Smooth muscle cell (in vitro differentiated cells): ENCODE measurements around the gene TNK1. TPM values are rescaled to one million over a fixed set of nuclear protein-coding genes. Genes with fewer than 3 reads are reported as not detected.

Experiments
- DNase-seq: peaks from one replicate; lab custom pipeline; 2025; ENCODE audit not compliant: unreplicated experiment; lab: John Stamatoyannopoulos, UW
- H2AFZ ChIP-seq: fragments of 200-600 bp; sonication (generic); 2 replicates; pipeline ENCODE4 v1.6.0; 2016; ENCODE audit warnings: antibody characterized with exemption, low read depth, mild to moderate bottlenecking
- H3F3A ChIP-seq: fragments of 200-600 bp; sonication (generic); 2 replicates; pipeline ENCODE4 v1.6.0; 2017; ENCODE audit warnings: antibody characterized with exemption, low read depth
- H3K27ac ChIP-seq: fragments of 200-600 bp; sonication (generic); 2 replicates; pipeline ENCODE4 v1.5.1; 2016; ENCODE audit warnings: low read depth, mild to moderate bottlenecking
- H3K27me3 ChIP-seq: fragments of 200-600 bp; sonication (generic); 2 replicates; pipeline ENCODE4 v1.6.1; 2016; ENCODE audit warnings: low read depth, mild to moderate bottlenecking
- H3K36me3 ChIP-seq: fragments of 200-600 bp; sonication (generic); 2 replicates; pipeline ENCODE4 v1.5.1; 2016; ENCODE audit warnings: low read depth
- H3K4me1 ChIP-seq: fragments of 200-600 bp; sonication (generic); 2 replicates; pipeline ENCODE4 v1.5.1; 2016; ENCODE audit warnings: low read depth
- H3K4me2 ChIP-seq: fragments of 200-600 bp; sonication (generic); 2 replicates; pipeline ENCODE4 v1.6.0; 2016; ENCODE audit warnings: mild to moderate bottlenecking
- H3K4me3 ChIP-seq: fragments of 200-600 bp; sonication (generic); 2 replicates; pipeline ENCODE4 v1.5.1; 2016; ENCODE audit warnings: mild to moderate bottlenecking
- H3K79me2 ChIP-seq: fragments of 200-600 bp; sonication (generic); 2 replicates; pipeline ENCODE4 v1.6.0; 2016; ENCODE audit warnings: low read depth, mild to moderate bottlenecking
- H3K9ac ChIP-seq: fragments of 200-600 bp; sonication (generic); 2 replicates; pipeline ENCODE4 v1.6.0; 2016; ENCODE audit warnings: low read depth
- H3K9me3 ChIP-seq: fragments of 200-600 bp; sonication (generic); replicated peaks from 2 replicates; pipeline ENCODE4 v1.5.1; 2016; ENCODE audit warnings: low read depth
- H4K20me1 ChIP-seq: fragments of 200-600 bp; sonication (generic); 2 replicates; pipeline ENCODE4 v1.6.0; 2016; ENCODE audit warnings: low read depth
- CTCF ChIP-seq: fragments of 200-600 bp; sonication (generic); IDR thresholded peaks from 2 replicates; pipeline ENCODE4 v1.5.1; 2017; ENCODE audit warnings: borderline replicate concordance, mild to moderate bottlenecking, antibody characterized with exemption; ENCODE audit not compliant: insufficient read depth, poor library complexity, severe bottlenecking
- WGBS: methylation state at CpG from one replicate; pipeline ENCODE4 v1.1.7; 2016; ENCODE audit warnings: low lambda C conversion rate; 5-methylcytosine and 5-hydroxymethylcytosine counted together
- polyA plus RNA-seq: library from polyadenylated mRNA; unstranded; fragments of >200 nt; fragmentation: Nextera tagmentation; extraction: Ambion mirVana; gene quantifications from 2 replicates; pipeline ENCODE4 v1.2.1, GENCODE V29; 2016
- total RNA-seq: library from RNA; depleted of rRNA; stranded (reverse); fragments of >200 nt; gene quantifications from 2 replicates; pipeline ENCODE4 v1.2.3, GENCODE V29; 2014

The TNK1 gene
- total and polyA plus RNA-seq, 2 experiments from 2014 or later: 3.6 to 6.3 TPM

DNA sequence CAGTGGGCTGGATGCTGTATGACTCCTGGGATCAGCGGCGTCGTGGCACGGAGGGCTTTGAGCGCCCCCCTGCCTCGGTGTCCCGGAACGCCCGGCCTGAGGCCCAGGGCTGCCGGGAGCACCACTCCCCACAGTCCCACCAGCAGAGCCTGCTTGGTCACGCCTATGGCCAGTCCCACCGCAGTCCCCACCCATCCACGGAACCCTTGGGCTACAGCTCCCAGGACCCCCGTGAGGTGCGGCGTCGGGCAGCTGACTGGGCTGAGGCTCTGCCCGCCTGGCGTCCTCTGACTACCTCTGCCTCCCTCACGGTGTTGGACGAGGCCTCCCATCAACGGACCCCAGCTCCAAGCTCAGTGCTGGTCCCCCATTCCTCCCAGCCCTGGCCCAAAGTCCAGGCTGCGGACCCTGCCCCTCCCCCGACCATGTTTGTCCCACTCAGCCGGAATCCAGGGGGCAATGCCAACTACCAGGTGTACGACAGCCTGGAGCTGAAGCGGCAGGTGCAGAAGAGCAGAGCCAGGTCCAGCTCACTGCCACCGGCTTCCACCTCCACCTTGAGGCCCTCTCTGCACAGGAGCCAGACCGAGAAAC, 46.1 kb downstream of the TNK1 start:
- Histone ChIP-seq H3K27ac (no peak overlapping the region), H4K20me1 (no peaks in the 10 kb centered on the region), H3F3A (no peaks in the 10 kb centered on the region), H3K4me1 (no peaks in the 10 kb centered on the region), H3K9ac (no peak overlapping the region), H3K27me3 (no peaks in the 10 kb centered on the region), H3K36me3 (no peaks in the 10 kb centered on the region), H3K9me3 (no peaks in the 10 kb centered on the region), H2AFZ (no peak overlapping the region), H3K4me2 (no peak overlapping the region), H3K4me3 (no peak overlapping the region), H3K79me2 (no peaks in the 10 kb centered on the region)
- TF ChIP-seq CTCF: no peak
- DNase-seq: no peak
- WGBS: 94% methylated on average over 28 of the region's 29 CpGs

DNA sequence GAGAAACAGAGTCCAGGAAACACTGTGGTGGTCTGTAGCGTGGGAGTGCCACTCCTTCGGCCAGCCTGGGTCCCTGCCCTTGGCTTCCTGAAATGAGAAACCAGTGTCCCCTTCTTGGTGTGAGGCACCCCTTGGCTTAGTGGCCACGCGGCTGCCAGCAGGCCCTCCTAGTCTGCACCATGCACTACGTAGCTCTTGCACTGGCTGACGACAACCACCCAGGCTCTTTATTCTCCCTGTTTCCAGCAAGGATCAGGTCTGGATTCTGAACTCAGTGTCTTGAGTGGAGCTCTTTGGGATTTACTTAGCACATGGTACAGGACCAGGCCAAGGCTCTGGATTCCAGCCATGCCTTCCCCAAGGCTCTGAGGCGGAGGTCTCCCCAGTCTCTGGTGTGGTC, 46.7 kb downstream of the TNK1 start:
- H3F3A ChIP-seq: no peaks in the 10 kb centered on the region
- H3K27ac ChIP-seq: no peak overlapping the region
- no peaks in the 10 kb centered on the region for H4K20me1 ChIP-seq
- TF ChIP-seq CTCF: no peak
- no peaks in the 10 kb centered on the region for H3K79me2 ChIP-seq
- no peak overlapping the region for H3K4me3 ChIP-seq
- DNase-seq: no peak
- H3K27me3 ChIP-seq: no peaks in the 10 kb centered on the region
- H3K9me3 ChIP-seq: no peaks in the 10 kb centered on the region
- H3K4me2 ChIP-seq: no peak overlapping the region
- H3K9ac ChIP-seq: no peak overlapping the region
- H3K4me1 ChIP-seq: no peaks in the 10 kb centered on the region
- 95% methylated on average over 7 of the region's 7 CpGs for WGBS
- no peaks in the 10 kb centered on the region for H3K36me3 ChIP-seq
- H2AFZ ChIP-seq: no peak overlapping the region

DNA sequence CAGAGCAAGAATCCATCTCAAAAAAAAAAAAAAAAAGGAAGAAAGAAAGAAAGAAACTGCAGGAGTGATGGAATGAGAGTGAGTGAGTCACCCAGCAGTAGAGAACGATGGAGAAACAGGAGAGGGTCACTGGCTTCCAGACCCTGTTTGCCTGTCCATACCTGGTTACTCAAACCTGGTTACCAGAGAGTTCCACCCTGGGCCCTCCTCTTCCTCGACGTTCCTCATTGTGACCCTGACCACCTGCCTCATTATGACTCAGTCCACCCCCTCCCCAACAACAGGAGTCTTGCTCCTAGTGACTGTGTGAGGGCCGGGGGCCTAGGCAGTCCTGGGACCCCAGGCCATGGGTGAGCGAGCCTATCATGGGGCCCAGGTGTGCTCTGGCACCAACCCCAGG, 47.7 kb downstream of the TNK1 start, which contains the start of gene SPEM3:
Gene SPEM3 (plus strand): TSS at position 301 of the 400 bp plus-strand sequence. CDS start 46 bp downstream, at position 347.
- H3K4me2 ChIP-seq: no peak within 1 kb of the TSS
- no peaks in the 10 kb centered on the region for H3K9me3 ChIP-seq
- no peaks in the 10 kb centered on the region for H3K79me2 ChIP-seq
- 84% methylated on average over 5 of the region's 5 CpGs for WGBS
- no peak within 1 kb of the TSS for H3K9ac ChIP-seq
- no peaks in the 10 kb centered on the region for H3K36me3 ChIP-seq
- H3K4me1 ChIP-seq: no peaks in the 10 kb centered on the region
- TF ChIP-seq CTCF: no peak
- H3K27me3 ChIP-seq: no peaks in the 10 kb centered on the region
- H4K20me1 ChIP-seq: no peaks in the 10 kb centered on the region
- H3K4me3 ChIP-seq: no peak within 1 kb of the TSS
- DNase-seq: no peak
- H3K27ac ChIP-seq: no peak within 1 kb of the TSS
- H2AFZ ChIP-seq: no peak within 1 kb of the TSS
- no peaks in the 10 kb centered on the region for H3F3A ChIP-seq

GRCh38 chr17:7429722-7430121, 48.8 kb downstream of the TNK1 start:
- H3K9ac ChIP-seq: no peak overlapping the region
- H3K4me2 ChIP-seq: no peak overlapping the region
- no peaks in the 10 kb centered on the region for H3K79me2 ChIP-seq
- no peaks in the 10 kb centered on the region for H3K4me1 ChIP-seq
- no peak for DNase-seq
- H3K9me3 ChIP-seq: no peaks in the 10 kb centered on the region
- no peaks in the 10 kb centered on the region for H4K20me1 ChIP-seq
- no peak overlapping the region for H3K27ac ChIP-seq
- no peak for TF ChIP-seq CTCF
- H3F3A ChIP-seq: no peaks in the 10 kb centered on the region
- no peaks in the 10 kb centered on the region for H3K27me3 ChIP-seq
- H3K36me3 ChIP-seq: no peaks in the 10 kb centered on the region
- H2AFZ ChIP-seq: no peak overlapping the region
- 94% methylated on average over 3 of the region's 10 CpGs for WGBS
- H3K4me3 ChIP-seq: no peak overlapping the region
